Activated CD8-positive, alpha-beta memory T cell treated with anti-CD3 and anti-CD28 coated beads, Interleukin-2, amount 10 ng/mL, durations not matched to agents 7 days and 5 days (primary cell): ENCODE measurements around the gene ACTL7B. TPM values are rescaled to one million over a fixed set of nuclear protein-coding genes. Genes with fewer than 3 reads are reported as not detected.

Experiments
- ATAC-seq: fragments of 150-1000 bp; cut with Tn5 transposase; one replicate; pipeline ENCODE4 v1.10.0; 2021; ENCODE audit warnings: moderate library complexity
- CTCF ChIA-PET: fragments of 350-600 bp; sonication (Branson Sonifier 250); formaldehyde crosslinking; loops from one replicate; lab custom pipeline; 2021; ENCODE audit warnings: antibody characterized with exemption; lab: Charles Lee
- DNase-seq: peaks from one replicate; pipeline ENCODE4 v3.0.0-alpha.2; 2020
- H3K27ac Mint-ChIP-seq: one replicate; pipeline ENCODE4 v1.8.0; 2021; ENCODE audit warnings: mild to moderate bottlenecking, mixed read lengths
- H3K27me3 Mint-ChIP-seq: one replicate; pipeline ENCODE4 v1.8.0; 2021; ENCODE audit warnings: mixed read lengths
- H3K36me3 Mint-ChIP-seq: one replicate; pipeline ENCODE4 v1.8.0; 2021; ENCODE audit warnings: mild to moderate bottlenecking, mixed read lengths
- H3K4me1 Mint-ChIP-seq: one replicate; pipeline ENCODE4 v1.8.0; 2021; ENCODE audit warnings: mixed read lengths
- H3K4me3 Mint-ChIP-seq: one replicate; pipeline ENCODE4 v1.8.0; 2021; ENCODE audit warnings: mild to moderate bottlenecking, moderate library complexity, mixed read lengths
- H3K9me3 Mint-ChIP-seq: one replicate; pipeline ENCODE4 v1.8.0; 2022; ENCODE audit warnings: low read depth, mixed read lengths
- total RNA-seq, 2 experiments: library from RNA; stranded (reverse); gene quantifications; one replicate each; pipeline ENCODE4 v1.2.3, GENCODE V29; 2021

Gene ACTL7B
- total RNA-seq, 2 experiments from 2014 or later, result not detected

- CTCF ChIA-PET, result no interaction called here
- Mint-ChIP-seq H3K9me3 (no peaks in the 10 kb centered on the region), H3K36me3 (no peaks in the 10 kb centered on the region), H3K27ac (no peak overlapping the region), H3K4me3 (no peak overlapping the region), H3K4me1 (peaks cover 4% of the 10 kb centered on the region), H3K27me3 (peaks cover 10% of the 10 kb centered on the region)
- ATAC-seq, result no peak
- no peak for DNase-seq
These were observed 24.1 kb downstream of the ACTL7B start for GRCh38 chr9:108831496-108832178.

GRCh38 chr9:108830272-108830671 is 25.5 kb downstream of the ACTL7B start:
- peaks cover 17% of the 10 kb centered on the region for H3K27me3 Mint-ChIP-seq
- DNase-seq (no peak), ATAC-seq (no peak)
- H3K4me3 Mint-ChIP-seq, result no peak overlapping the region
- CTCF ChIA-PET, result no interaction called here
- H3K9me3 Mint-ChIP-seq, result no peaks in the 10 kb centered on the region
- H3K36me3 Mint-ChIP-seq, result no peaks in the 10 kb centered on the region
- no peak overlapping the region for H3K27ac Mint-ChIP-seq
- H3K4me1 Mint-ChIP-seq, result peaks cover 4% of the 10 kb centered on the region

GRCh38 chr9:108823829-108824228 is 32.0 kb downstream of the ACTL7B start:
- Mint-ChIP-seq H3K9me3 (no peaks in the 10 kb centered on the region), H3K4me1 (no peaks in the 10 kb centered on the region), H3K27me3 (peaks cover 14% of the 10 kb centered on the region), H3K4me3 (no peak overlapping the region), H3K27ac (no peak overlapping the region), H3K36me3 (no peaks in the 10 kb centered on the region)
- no peak for ATAC-seq
- DNase-seq, result no peak
- CTCF ChIA-PET, result no interaction called here

- DNase-seq (no peak), ATAC-seq (no peak)
- Mint-ChIP-seq H3K4me1 (no peaks in the 10 kb centered on the region), H3K9me3 (no peaks in the 10 kb centered on the region), H3K4me3 (no peak overlapping the region), H3K27ac (no peak overlapping the region), H3K27me3 (peaks cover 20% of the 10 kb centered on the region), H3K36me3 (no peaks in the 10 kb centered on the region)
- CTCF ChIA-PET, result no interaction called here
These were observed 39.7 kb downstream of the ACTL7B start for GRCh38 chr9:108816037-108816436.

- H3K4me3 Mint-ChIP-seq, result no peak overlapping the region
- peaks cover 20% of the 10 kb centered on the region for H3K27me3 Mint-ChIP-seq
- ATAC-seq (no peak), DNase-seq (no peak)
- H3K9me3 Mint-ChIP-seq, result no peaks in the 10 kb centered on the region
- H3K27ac Mint-ChIP-seq, result no peak overlapping the region
- CTCF ChIA-PET, result no interaction called here
- no peaks in the 10 kb centered on the region for H3K4me1 Mint-ChIP-seq
- H3K36me3 Mint-ChIP-seq, result no peaks in the 10 kb centered on the region
These were observed 40.6 kb downstream of the ACTL7B start for GRCh38 chr9:108815156-108815555.

GRCh38 chr9:108813951-108814601 is 41.7 kb downstream of the ACTL7B start:
- no peak for DNase-seq
- Mint-ChIP-seq H3K4me1 (no peaks in the 10 kb centered on the region), H3K36me3 (no peaks in the 10 kb centered on the region), H3K27ac (no peak overlapping the region), H3K27me3 (peaks cover 20% of the 10 kb centered on the region), H3K4me3 (no peak overlapping the region), H3K9me3 (no peaks in the 10 kb centered on the region)
- no peak for ATAC-seq
- CTCF ChIA-PET, result no interaction called here

- CTCF ChIA-PET, result no interaction called here
- no peak overlapping the region for H3K27ac Mint-ChIP-seq
- no peak overlapping the region for H3K4me3 Mint-ChIP-seq
- DNase-seq, result no peak
- no peaks in the 10 kb centered on the region for H3K4me1 Mint-ChIP-seq
- peaks cover 19% of the 10 kb centered on the region for H3K27me3 Mint-ChIP-seq
- H3K9me3 Mint-ChIP-seq, result no peaks in the 10 kb centered on the region
- ATAC-seq, result no peak
- no peaks in the 10 kb centered on the region for H3K36me3 Mint-ChIP-seq
These were observed 43.3 kb downstream of the ACTL7B start for GRCh38 chr9:108812396-108813025.

- Mint-ChIP-seq H3K4me1 (no peaks in the 10 kb centered on the region), H3K36me3 (no peaks in the 10 kb centered on the region), H3K27ac (no peak overlapping the region), H3K9me3 (no peaks in the 10 kb centered on the region), H3K4me3 (no peak overlapping the region), H3K27me3 (peaks cover 24% of the 10 kb centered on the region)
- CTCF ChIA-PET, result no interaction called here
- ATAC-seq (no peak), DNase-seq (no peak)
These were observed 43.8 kb downstream of the ACTL7B start for GRCh38 chr9:108811944-108812343.

GRCh38 chr9:108809269-108809668 is 46.5 kb downstream of the ACTL7B start:
- Mint-ChIP-seq H3K9me3 (no peaks in the 10 kb centered on the region), H3K4me3 (no peak overlapping the region), H3K27ac (no peak overlapping the region), H3K36me3 (no peaks in the 10 kb centered on the region), H3K27me3 (peaks cover 10% of the 10 kb centered on the region), H3K4me1 (no peaks in the 10 kb centered on the region)
- CTCF ChIA-PET, result no interaction called here
- no peak for DNase-seq
- ATAC-seq, result no peak

Other genes starting within 250 kb of the ACTL7B start
- gene ACTL7A, start 6.3 kb upstream of the ACTL7B start, total RNA-seq, result not detected
- gene ELP1, start 78.1 kb upstream of the ACTL7B start, total RNA-seq, result 10 to 100 TPM; 23.9 to 26.1 TPM
- gene ABITRAM, start 78.4 kb upstream of the ACTL7B start, total RNA-seq, result 1 to 10 TPM; 6.9 to 8.1 TPM
- gene CTNNAL1, start 157.5 kb upstream of the ACTL7B start, total RNA-seq, result 10 to 100 TPM; 18.8 to 21.5 TPM